Measurements from ENCODE around the gene AQP12A. TPM values are rescaled to one million over a fixed set of nuclear protein-coding genes. Genes with fewer than 3 reads are reported as not detected.
"Not testable (repeated sequence)": the region's sequence is repeated elsewhere in the genome, so short reads cannot be mapped to it uniquely, and the experiment has no call there.

The AQP12A gene
- total RNA-seq, 3 donors from 2014 or later = not detected

GRCh38 chr2:240674461-240675184 is 17.0 kb upstream of the AQP12A start:
- peaks cover 20% of the 10 kb centered on the region for H3K27me3 Mint-ChIP-seq (ENCODE audit: low read depth)
- H3K9me3 Mint-ChIP-seq; H3K36me3 Mint-ChIP-seq (ENCODE audit: insufficient read depth); H3K4me1 Mint-ChIP-seq (ENCODE audit: low read depth); ATAC-seq; DNase-seq; H3K4me3 Mint-ChIP-seq: not testable (repeated sequence)

- H3K27me3 Mint-ChIP-seq (ENCODE audit: low read depth) = peaks cover 20% of the 10 kb centered on the region
- not testable (repeated sequence) for H3K9me3 Mint-ChIP-seq; H3K4me1 Mint-ChIP-seq (ENCODE audit: low read depth); DNase-seq; H3K4me3 Mint-ChIP-seq; H3K36me3 Mint-ChIP-seq (ENCODE audit: insufficient read depth); ATAC-seq
Measured at GRCh38 chr2:240675345-240675744, 16.3 kb upstream of the AQP12A start.

DNA sequence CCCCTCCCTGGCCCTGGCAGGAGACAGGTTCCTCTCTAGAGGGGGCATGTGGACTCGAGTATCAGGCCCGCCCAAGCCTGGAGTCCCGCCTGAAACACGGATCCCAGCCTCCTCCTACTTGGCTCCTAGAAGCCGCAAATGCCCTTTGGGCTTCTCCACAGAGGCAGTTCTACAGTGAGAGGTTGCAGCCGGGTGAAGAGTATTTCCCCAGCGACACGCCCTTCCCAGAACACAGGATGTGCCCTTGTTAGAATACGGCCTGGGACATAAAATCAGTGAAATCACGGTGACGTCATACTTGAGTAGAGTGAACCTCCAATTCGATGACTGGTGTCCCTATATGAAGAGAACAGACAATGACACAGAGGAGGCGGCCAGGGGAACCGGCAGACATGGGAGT is 13.6 kb upstream of the AQP12A start:
- H3K4me3 Mint-ChIP-seq; ATAC-seq; H3K36me3 Mint-ChIP-seq (ENCODE audit: insufficient read depth); H3K9me3 Mint-ChIP-seq; DNase-seq; H3K4me1 Mint-ChIP-seq (ENCODE audit: low read depth): not testable (repeated sequence)
- peaks cover 13% of the 10 kb centered on the region for H3K27me3 Mint-ChIP-seq (ENCODE audit: low read depth)

- H3K4me1 Mint-ChIP-seq (ENCODE audit: low read depth); DNase-seq; H3K4me3 Mint-ChIP-seq; H3K36me3 Mint-ChIP-seq (ENCODE audit: insufficient read depth); H3K27me3 Mint-ChIP-seq (ENCODE audit: low read depth); ATAC-seq; H3K9me3 Mint-ChIP-seq: not testable (repeated sequence)
Measured at GRCh38 chr2:240678909-240679308, 12.8 kb upstream of the AQP12A start.

- not testable (repeated sequence) for ATAC-seq; H3K4me1 Mint-ChIP-seq (ENCODE audit: low read depth); DNase-seq; H3K9me3 Mint-ChIP-seq; H3K27me3 Mint-ChIP-seq (ENCODE audit: low read depth); H3K4me3 Mint-ChIP-seq; H3K36me3 Mint-ChIP-seq (ENCODE audit: insufficient read depth)
Measured at GRCh38 chr2:240680185-240680584, 11.5 kb upstream of the AQP12A start.

DNA sequence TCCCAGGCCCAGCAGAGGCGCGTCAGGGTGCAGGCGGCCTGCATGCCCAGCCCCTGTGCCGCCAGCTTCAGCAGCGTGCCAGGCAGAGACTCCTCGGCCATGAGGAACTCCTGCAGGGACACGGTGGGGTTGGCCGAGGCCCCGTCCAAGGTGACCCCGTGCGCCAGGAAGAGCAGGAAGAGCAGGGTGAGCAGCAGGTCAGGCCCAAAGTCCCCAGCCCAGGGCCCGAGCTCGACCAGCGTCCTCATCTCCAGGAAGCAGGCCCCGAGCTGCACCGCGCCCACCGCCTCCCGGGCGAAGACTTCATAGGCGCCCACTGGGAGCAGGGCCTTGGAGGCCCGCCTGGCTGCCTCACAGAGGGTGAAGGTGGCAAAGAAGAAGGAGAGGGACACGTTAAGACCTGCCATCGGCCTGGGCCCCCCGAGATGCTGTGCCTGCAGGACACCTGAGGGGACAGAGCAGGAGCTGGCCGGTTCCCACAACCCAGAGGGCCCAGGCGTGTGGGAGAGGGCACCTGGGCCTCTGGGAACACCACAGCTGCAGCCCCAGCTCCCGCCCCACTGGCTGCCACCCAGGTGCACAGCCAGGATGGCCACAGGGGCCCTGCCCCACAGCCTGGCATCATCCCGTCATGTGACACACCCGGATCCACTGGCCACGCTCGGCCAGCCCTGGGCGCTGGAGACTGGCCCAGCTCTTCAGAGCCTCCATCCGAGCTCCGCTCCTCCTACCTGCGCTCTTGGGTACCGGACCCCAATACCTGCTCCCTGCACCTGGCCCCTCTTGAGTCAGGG is 9.0 kb upstream of the AQP12A start, which contains the start of gene AQP12B:
Gene AQP12B, minus strand, starts transcription at position 455 of the 794 bp plus-strand sequence. Its CDS starts 48 bp downstream, at position 407.
- not testable (repeated sequence) for H3K9me3 Mint-ChIP-seq; H3K27me3 Mint-ChIP-seq (ENCODE audit: low read depth); H3K36me3 Mint-ChIP-seq (ENCODE audit: insufficient read depth); DNase-seq; ATAC-seq; H3K4me1 Mint-ChIP-seq (ENCODE audit: low read depth)
- H3K4me3 Mint-ChIP-seq = peak within 1 kb of the TSS; percentile 51

DNA sequence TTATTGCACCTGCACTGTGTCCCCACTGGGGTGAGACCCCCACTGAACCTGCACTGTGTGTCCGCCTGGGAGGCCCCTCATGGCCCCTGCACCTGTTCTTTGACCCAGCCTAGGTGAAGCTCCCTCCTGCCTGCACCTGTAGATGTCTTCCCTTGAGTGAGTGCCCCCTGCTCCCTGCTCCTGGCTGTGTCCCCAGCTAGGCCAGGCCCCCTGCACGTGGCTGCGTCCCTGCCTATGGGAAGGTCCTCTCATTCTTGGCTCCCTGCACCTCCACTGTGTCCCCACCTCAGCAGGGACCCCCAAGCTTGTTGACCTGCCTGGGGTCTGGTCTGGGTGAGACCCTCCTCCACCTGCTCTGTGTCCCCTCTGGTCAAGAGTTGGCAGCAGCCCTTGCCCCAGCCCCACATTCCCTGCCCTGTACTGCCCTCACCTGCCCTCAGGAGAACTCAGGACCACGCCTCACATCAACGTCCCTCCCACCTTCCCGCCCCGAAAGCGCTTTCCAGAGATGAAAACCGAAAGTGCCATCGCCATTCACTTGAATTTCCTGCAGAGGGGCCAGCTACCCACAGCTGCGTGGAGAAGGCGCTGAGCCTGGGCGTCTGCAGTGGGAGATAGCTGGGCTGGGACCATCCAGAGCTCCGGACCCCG is 8.2 kb upstream of the AQP12A start:
- H3K36me3 Mint-ChIP-seq (ENCODE audit: insufficient read depth); H3K9me3 Mint-ChIP-seq; H3K27me3 Mint-ChIP-seq (ENCODE audit: low read depth); H3K4me1 Mint-ChIP-seq (ENCODE audit: low read depth); DNase-seq: not testable (repeated sequence)
- peak overlapping the region; percentile 51 for H3K4me3 Mint-ChIP-seq
- ATAC-seq = peak; percentile 45 to 63

- peak overlapping the region; percentile 51 for H3K4me3 Mint-ChIP-seq
- H3K4me1 Mint-ChIP-seq (ENCODE audit: low read depth); H3K27me3 Mint-ChIP-seq (ENCODE audit: low read depth); H3K36me3 Mint-ChIP-seq (ENCODE audit: insufficient read depth); H3K9me3 Mint-ChIP-seq; DNase-seq: not testable (repeated sequence)
- ATAC-seq = peak in 1 of 2 donors; percentile 28
Measured at GRCh38 chr2:240683980-240684728, 7.5 kb upstream of the AQP12A start.

DNA sequence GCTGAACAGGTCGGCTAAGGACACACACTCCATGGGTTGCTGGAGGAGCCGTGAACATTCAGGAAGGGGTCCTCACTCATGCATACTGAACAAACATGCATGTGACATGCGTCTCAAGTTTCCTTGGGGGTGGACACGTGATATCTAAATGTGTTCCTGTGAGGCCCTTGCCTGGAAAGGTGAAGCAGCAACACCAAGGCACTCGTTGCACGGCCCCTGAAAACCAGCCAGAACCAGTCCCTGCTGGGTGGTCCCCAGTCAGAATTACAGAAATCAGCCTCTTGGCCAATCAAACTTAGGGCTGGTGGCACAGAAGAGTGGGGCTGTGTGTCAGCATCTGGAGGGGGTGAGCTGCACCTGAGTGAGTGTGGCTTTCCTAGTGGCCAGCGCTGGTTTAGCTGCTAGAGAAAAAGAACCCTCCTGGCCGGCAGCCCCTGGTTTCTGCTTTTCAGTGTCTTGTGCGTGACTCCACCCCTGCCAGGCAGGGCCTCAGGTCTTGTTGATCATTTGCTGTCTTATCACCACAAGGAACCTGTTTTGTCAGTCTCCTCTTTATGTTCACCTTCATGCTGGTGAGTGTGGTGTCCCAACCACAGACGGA is 5.8 kb upstream of the AQP12A start:
- no peaks in the 10 kb centered on the region for H3K27me3 Mint-ChIP-seq (ENCODE audit: low read depth)
- H3K9me3 Mint-ChIP-seq = no peaks in the 10 kb centered on the region
- H3K4me3 Mint-ChIP-seq = no peak overlapping the region
- H3K4me1 Mint-ChIP-seq (ENCODE audit: low read depth) = peaks cover 5% of the 10 kb centered on the region
- ATAC-seq = no peak
- no peak for DNase-seq
- no peaks in the 10 kb centered on the region for H3K36me3 Mint-ChIP-seq (ENCODE audit: insufficient read depth)

GRCh38 chr2:240686460-240686859 is 5.2 kb upstream of the AQP12A start:
- Mint-ChIP-seq H3K4me1 (ENCODE audit: low read depth) (peaks cover 7% of the 10 kb centered on the region), H3K9me3 (no peaks in the 10 kb centered on the region), H3K36me3 (ENCODE audit: insufficient read depth) (no peaks in the 10 kb centered on the region), H3K27me3 (ENCODE audit: low read depth) (no peaks in the 10 kb centered on the region), H3K4me3 (no peak overlapping the region)
- ATAC-seq = no peak
- no peak for DNase-seq

- DNase-seq (no peak), ATAC-seq (no peak)
- H3K4me1 Mint-ChIP-seq (ENCODE audit: low read depth) = peaks cover 7% of the 10 kb centered on the region
- H3K27me3 Mint-ChIP-seq (ENCODE audit: low read depth) = no peaks in the 10 kb centered on the region
- H3K9me3 Mint-ChIP-seq = no peaks in the 10 kb centered on the region
- H3K4me3 Mint-ChIP-seq = no peak overlapping the region
- H3K36me3 Mint-ChIP-seq (ENCODE audit: insufficient read depth) = no peaks in the 10 kb centered on the region
Measured at GRCh38 chr2:240687045-240687740, 4.5 kb upstream of the AQP12A start.

DNA sequence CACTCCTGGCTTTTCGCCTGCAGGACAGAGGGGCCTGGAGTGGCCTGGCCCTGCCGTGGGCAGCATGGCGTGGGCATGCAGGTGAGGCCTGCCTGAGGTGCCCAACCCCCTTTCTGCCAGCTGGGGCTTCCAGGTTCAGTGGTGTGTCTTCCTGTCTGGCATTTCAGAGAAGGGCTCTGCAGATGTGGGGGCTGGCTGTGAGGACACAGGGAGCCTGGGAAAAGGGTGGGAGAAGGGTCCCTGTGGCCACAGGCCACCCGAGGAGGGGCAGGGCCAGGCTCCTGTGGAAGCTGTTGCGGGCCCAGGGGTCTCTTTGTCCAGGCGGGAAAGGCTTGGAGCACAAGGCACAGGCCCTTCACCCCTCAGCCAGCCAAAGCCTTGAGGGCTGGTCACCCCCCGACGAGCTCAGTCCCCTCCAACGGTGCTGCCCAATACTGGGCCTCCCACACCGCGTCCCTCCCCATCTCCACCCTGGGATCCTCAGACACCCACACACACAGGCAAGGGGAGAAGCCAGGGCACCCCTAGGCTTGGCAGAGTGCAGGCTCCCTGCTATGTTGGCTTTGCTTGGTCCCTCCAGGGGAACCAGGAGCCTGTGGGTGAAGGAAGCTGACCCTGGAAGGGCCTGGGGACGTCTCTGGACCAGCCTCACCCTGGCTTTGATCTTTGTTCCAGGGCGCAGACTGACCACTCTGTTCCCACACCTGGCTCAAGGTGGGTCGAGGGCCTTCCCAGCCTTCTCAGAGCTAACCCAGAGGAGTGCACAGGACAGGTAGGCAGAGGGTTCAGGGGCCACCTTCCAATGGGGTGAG is 3.7 kb upstream of the AQP12A start:
- Mint-ChIP-seq H3K4me1 (ENCODE audit: low read depth) (peaks cover 7% of the 10 kb centered on the region), H3K9me3 (no peaks in the 10 kb centered on the region), H3K36me3 (ENCODE audit: insufficient read depth) (no peaks in the 10 kb centered on the region), H3K4me3 (no peak overlapping the region), H3K27me3 (ENCODE audit: low read depth) (no peaks in the 10 kb centered on the region)
- DNase-seq (no peak), ATAC-seq (no peak)

GRCh38 chr2:240688553-240688919 is 3.1 kb upstream of the AQP12A start:
- Mint-ChIP-seq H3K36me3 (ENCODE audit: insufficient read depth) (no peaks in the 10 kb centered on the region), H3K27me3 (ENCODE audit: low read depth) (no peaks in the 10 kb centered on the region), H3K9me3 (no peaks in the 10 kb centered on the region), H3K4me3 (no peak overlapping the region), H3K4me1 (ENCODE audit: low read depth) (peaks cover 7% of the 10 kb centered on the region)
- ATAC-seq (no peak), DNase-seq (no peak)
